SK-N-SH (cell line): ENCODE results near the gene NSD1. TPM values are rescaled to one million over a fixed set of nuclear protein-coding genes. Genes with fewer than 3 reads are reported as not detected.

Experiments used
- CTCF ChIA-PET: fragments of 300-600, 350-600 bp; formaldehyde crosslinking; extraction: SDS; loops from one replicate; lab custom pipeline; 2021; lab: Yijun Ruan, JAX
- POLR2A ChIA-PET: fragments of 350-600 bp; sonication (Branson Sonifier 250); formaldehyde crosslinking; extraction: SDS; loops from one replicate; lab custom pipeline; 2020; ENCODE audit warnings: antibody characterized with exemption, inconsistent platforms; lab: Yijun Ruan, JAX
- DNase-seq: peaks from one replicate; pipeline ENCODE4 v3.0.0; 2012
- H2AFZ ChIP-seq: fragments of 200-600 bp; sonication (generic); 2 replicates; pipeline ENCODE4 v1.8.1; 2016; ENCODE audit warnings: antibody characterized with exemption, mild to moderate bottlenecking, low read depth
- H3F3A ChIP-seq: fragments of 200-600 bp; sonication (generic); replicated peaks from 2 replicates; pipeline ENCODE3; 2016; ENCODE audit warnings: antibody characterized with exemption, mild to moderate bottlenecking; ENCODE audit not compliant: insufficient read depth
- H3K27ac ChIP-seq, 2 experiments: fragments of 200-500 bp in 1 of 2; fragments of 200-600 bp in 1 of 2; sonication (Bioruptor generic) in 1 of 2; sonication (generic), shearing (Covaris generic) in 1 of 2; 2 replicates each; pipeline versions ENCODE4 v1.5.1 to v1.6.1; 2014 to 2016; ENCODE audit warnings: low read depth in 2 of 2, inconsistent platforms in 1 of 2, low read length in 1 of 2, mild to moderate bottlenecking in 1 of 2, mixed read lengths in 1 of 2
- H3K27me3 ChIP-seq: fragments of 200-600 bp; sonication (generic), shearing (Covaris generic); 2 replicates; pipeline ENCODE4 v1.6.1; 2016; ENCODE audit warnings: mixed run types; ENCODE audit not compliant: insufficient read depth
- H3K36me3 ChIP-seq, 2 experiments: fragments of 200-500 bp in 1 of 2; fragments of 200-600 bp in 1 of 2; sonication (Bioruptor generic) in 1 of 2; sonication (generic) in 1 of 2; replicated peaks in 1 of 2; 2 replicates each; pipeline versions ENCODE3 to v1.5.1; 2014 to 2016; ENCODE audit warnings: low read length in 1 of 2, mild to moderate bottlenecking in 1 of 2; ENCODE audit not compliant: insufficient read depth in 2 of 2, control insufficient read depth in 1 of 2
- H3K4me1 ChIP-seq, 2 experiments: fragments of 200-500 bp in 1 of 2; fragments of 200-600 bp in 1 of 2; sonication (Bioruptor generic) in 1 of 2; sonication (generic), shearing (Covaris generic) in 1 of 2; 2 replicates each; pipeline versions ENCODE4 v1.5.1 to v1.6.1; 2014 to 2016; ENCODE audit warnings: low read depth in 1 of 2, low read length in 1 of 2, mixed run types in 1 of 2; ENCODE audit not compliant: insufficient read depth in 2 of 2, control insufficient read depth in 1 of 2
- H3K4me2 ChIP-seq: fragments of 200-600 bp; sonication (generic), shearing (Covaris generic); 2 replicates; pipeline ENCODE4 v1.6.1; 2017; ENCODE audit warnings: mixed run types
- H3K4me3 ChIP-seq, 2 experiments: fragments of 200-500 bp in 1 of 2; fragments of 200-600 bp in 1 of 2; sonication (Bioruptor generic) in 1 of 2; sonication (generic), shearing (Covaris generic) in 1 of 2; 2 replicates each; pipeline versions ENCODE4 v1.5.1 to v1.8.1; 2014 to 2016; ENCODE audit warnings: low read depth in 2 of 2, inconsistent platforms in 1 of 2, low read length in 1 of 2, mild to moderate bottlenecking in 1 of 2, mixed read lengths in 1 of 2, moderate library complexity in 1 of 2
- H3K79me2 ChIP-seq: fragments of 200-600 bp; sonication (generic); 2 replicates; pipeline ENCODE4 v1.8.1; 2017; ENCODE audit warnings: mild to moderate bottlenecking; ENCODE audit not compliant: insufficient read depth
- H3K9ac ChIP-seq: fragments of 200-600 bp; sonication (generic); 2 replicates; pipeline ENCODE4 v1.6.1; 2017; ENCODE audit warnings: mixed run types
- H3K9me2 ChIP-seq: fragments of 200-600 bp; sonication (generic); 2 replicates; pipeline ENCODE4 v1.6.1; 2017; ENCODE audit warnings: mixed run types
- H3K9me3 ChIP-seq: fragments of 200-600 bp; sonication (generic); 2 replicates; pipeline ENCODE4 v1.6.1; 2017; ENCODE audit warnings: mixed run types, mild to moderate bottlenecking, moderate library complexity
- H4K20me1 ChIP-seq: fragments of 200-600 bp; sonication (generic); 2 replicates; pipeline ENCODE4 v1.6.1; 2017; ENCODE audit warnings: mild to moderate bottlenecking, mixed run types; ENCODE audit not compliant: insufficient read depth
- CHD2 ChIP-seq: fragments of 150-350 bp; IDR thresholded peaks from 2 replicates; pipeline ENCODE4 v1.6.1; 2018; ENCODE audit warnings: low read length; ENCODE audit not compliant: partially characterized antibody
- GATA2 ChIP-seq: sonication (generic); formaldehyde crosslinking; IDR thresholded peaks from 2 replicates; pipeline ENCODE4 v1.5.0; 2020; ENCODE audit warnings: mild to moderate bottlenecking, missing genetic modification reagents
- IRF3 ChIP-seq: fragments of 150-350 bp; IDR thresholded peaks from 2 replicates; pipeline ENCODE4 v1.6.1; 2016; ENCODE audit warnings: mild to moderate bottlenecking, low read depth, low read length
- JUND ChIP-seq: IDR thresholded peaks from 2 replicates; pipeline ENCODE4 v1.4.0; 2012
- NFIC ChIP-seq: IDR thresholded peaks from 2 replicates; pipeline ENCODE4 v1.4.0; 2012; ENCODE audit warnings: borderline replicate concordance
- PBX3 ChIP-seq: IDR thresholded peaks from 2 replicates; pipeline ENCODE4; 2012
- POLR2AphosphoS5 ChIP-seq: IDR thresholded peaks from 2 replicates; pipeline ENCODE4 v1.6.1; 2012; ENCODE audit warnings: low read depth, low read length
- RAD21 ChIP-seq: IDR thresholded peaks from 2 replicates; pipeline ENCODE4 v1.6.1; 2012; ENCODE audit warnings: mild to moderate bottlenecking, low read length
- SIN3A ChIP-seq: IDR thresholded peaks from 2 replicates; pipeline ENCODE4 v1.6.1; 2012; ENCODE audit warnings: low read depth, mild to moderate bottlenecking, low read length, moderate library complexity, borderline replicate concordance
- TAF1 ChIP-seq: IDR thresholded peaks from 2 replicates; pipeline ENCODE4 v1.6.1; 2012; ENCODE audit warnings: low read depth, mild to moderate bottlenecking, low read length, moderate library complexity, borderline replicate concordance
- USF1 ChIP-seq: IDR thresholded peaks from 2 replicates; pipeline ENCODE4 v1.4.0; 2012; ENCODE audit warnings: low read depth, borderline replicate concordance
- YY1 ChIP-seq: IDR thresholded peaks from 2 replicates; pipeline ENCODE4 v1.4.0; 2012; ENCODE audit warnings: low read depth, mild to moderate bottlenecking
- WGBS: methylation state at CpG from one replicate; pipeline ENCODE4 v1.1.6; 2017; ENCODE audit warnings: low lambda C conversion rate; 5-methylcytosine and 5-hydroxymethylcytosine counted together
- polyA plus RNA-seq, 3 experiments: library from polyadenylated mRNA; depleted of rRNA; stranded (reverse); fragments of >200 nt; gene quantifications; 2 replicates each; pipeline ENCODE4 v1.2.3, GENCODE V29; 2012

NSD1 gene
- polyA plus RNA-seq, 1 of the 3 experiments (the other 2 are of a cell fraction), result 6.7 TPM

GRCh38 chr5:177271113-177271512 is 137.5 kb downstream of the NSD1 start:
- H3K4me3 ChIP-seq, result no peak overlapping the region
- peaks cover 0 to 12% of the 10 kb centered on the region in 2 experiments; a peak in 1 of 4 replicates for H3K4me1 ChIP-seq
- no peak for TF ChIP-seq USF1
- no peak for TF ChIP-seq NFIC
- TF ChIP-seq SIN3A, result no peak
- TF ChIP-seq POLR2AphosphoS5, result no peak
- TF ChIP-seq PBX3, result no peak
- no peak for TF ChIP-seq YY1
- no peak for TF ChIP-seq JUND
- H3F3A ChIP-seq, result no peaks in the 10 kb centered on the region
- no peaks in the 10 kb centered on the region for H3K9me2 ChIP-seq
- H3K36me3 ChIP-seq, result peaks cover 49 to 64% of the 10 kb centered on the region in 2 experiments
- no peak overlapping the region for H3K4me2 ChIP-seq
- no peak for DNase-seq
- no peak overlapping the region for H3K27ac ChIP-seq
- no peak overlapping the region for H3K9ac ChIP-seq
- no peaks in the 10 kb centered on the region for H4K20me1 ChIP-seq
- ChIA-PET CTCF (interaction anchor here (1.2 to 2.3 kb wide), 4 partner anchors 24 to 199 kb away, joined by 3 to 6 read pairs (median 5); no protein-coding TSS in a partner anchor), POLR2A (no interaction called here)
- 96% methylated on average over 4 of the region's 4 CpGs for WGBS
- H2AFZ ChIP-seq, result no peak overlapping the region
- no peaks in the 10 kb centered on the region for H3K79me2 ChIP-seq
- H3K27me3 ChIP-seq, result no peaks in the 10 kb centered on the region
- no peaks in the 10 kb centered on the region for H3K9me3 ChIP-seq

GRCh38 chr5:177275883-177276282 is 142.3 kb downstream of the NSD1 start:
- no peaks in the 10 kb centered on the region for H3K27me3 ChIP-seq
- no peak overlapping the region for H3K9ac ChIP-seq
- WGBS, result 91% methylated on average over 6 of the region's 6 CpGs
- H3K27ac ChIP-seq, result no peak overlapping the region
- ChIA-PET CTCF (no interaction called here), POLR2A (no interaction called here)
- no peaks in the 10 kb centered on the region for H4K20me1 ChIP-seq
- TF ChIP-seq CHD2 (no peak), RAD21 (no peak), IRF3 (no peak), USF1 (no peak), GATA2 (CRISPR knock-in tag) (no peak), TAF1 (no peak)
- H3K79me2 ChIP-seq, result no peaks in the 10 kb centered on the region
- no peak overlapping the region for H3K4me2 ChIP-seq
- no peaks in the 10 kb centered on the region for H3K9me3 ChIP-seq
- no peak for DNase-seq
- H3F3A ChIP-seq, result no peaks in the 10 kb centered on the region
- no peak overlapping the region for H3K4me3 ChIP-seq
- peaks cover 0 to 1% of the 10 kb centered on the region in 2 experiments; a peak in 1 of 4 replicates for H3K4me1 ChIP-seq
- H3K36me3 ChIP-seq, result peaks cover 38 to 49% of the 10 kb centered on the region in 2 experiments
- H3K9me2 ChIP-seq, result no peaks in the 10 kb centered on the region
- H2AFZ ChIP-seq, result no peak overlapping the region
